GM19397 (cell line): ENCODE measurements around the gene NPAS4.
"Not testable (repeated sequence)": the region's sequence is repeated elsewhere in the genome, so short reads cannot be mapped to it uniquely, and the experiment has no call there.

ENCODE experiments used
- ATAC-seq: cut with Tn5 transposase; IDR thresholded peaks from one replicate; pipeline ENCODE4 v1.9.1; 2021; ENCODE audit warnings: mild to moderate bottlenecking, moderate library complexity; ENCODE audit not compliant: unreplicated experiment

Gene NPAS4

DNA sequence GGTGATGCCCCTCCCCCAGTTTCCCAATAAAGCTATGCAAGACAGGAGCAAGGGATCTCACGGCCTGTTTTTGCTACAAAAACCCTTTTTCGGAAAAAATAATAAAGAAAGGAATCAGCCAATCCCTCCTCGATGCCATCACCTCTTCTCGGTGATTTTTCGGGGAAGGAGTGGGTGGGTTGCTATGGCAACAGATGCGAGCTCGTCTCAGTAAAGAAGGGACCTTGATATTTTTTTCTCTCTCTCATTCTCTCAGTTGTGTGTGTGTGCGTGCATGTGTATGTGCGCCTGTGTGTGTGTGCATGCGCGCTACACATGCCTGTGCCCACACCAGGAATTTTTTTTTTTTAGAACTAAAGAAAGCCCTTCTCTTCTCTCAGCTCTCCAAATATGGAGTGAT, 3.8 kb upstream of the NPAS4 start:
- ATAC-seq = no peak

DNA sequence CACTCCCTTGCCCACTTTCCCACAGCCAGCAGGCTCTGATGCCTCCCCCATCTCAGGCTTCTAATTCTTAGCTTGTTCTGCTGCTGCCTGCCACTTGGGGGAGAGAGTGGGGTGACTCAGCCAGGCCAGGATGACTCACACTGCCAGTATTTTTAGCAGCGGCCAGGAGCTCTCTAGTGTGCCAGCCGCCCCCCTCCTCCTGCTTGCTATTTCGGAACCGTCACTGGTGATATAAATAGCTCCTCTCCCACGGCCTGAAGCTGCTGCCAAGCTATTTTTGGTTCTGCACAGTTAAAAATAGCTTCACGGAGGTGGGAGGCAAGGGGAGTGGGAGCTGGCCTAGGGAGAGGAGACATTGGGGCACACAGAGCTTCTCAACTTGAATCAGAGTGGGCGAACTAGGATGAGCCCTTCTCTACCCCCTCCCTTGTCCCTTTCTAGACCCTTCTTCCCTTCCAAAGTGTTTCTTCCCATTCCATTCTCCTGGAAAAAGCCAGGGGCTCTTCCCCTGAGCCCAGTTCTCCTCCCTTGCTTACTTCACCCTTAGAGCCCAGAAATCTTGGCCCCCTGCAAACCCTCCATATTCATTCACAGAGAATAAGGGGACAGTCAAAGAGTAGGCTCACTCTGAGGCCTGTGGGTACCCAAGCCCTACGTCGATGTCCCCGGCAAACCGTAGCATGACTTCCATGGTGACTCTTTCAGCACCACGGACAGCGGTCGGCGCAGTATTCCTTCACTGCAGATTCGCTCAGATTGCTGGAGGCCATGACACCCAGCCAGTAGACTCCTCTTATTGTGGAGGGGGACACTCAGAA, 2.5 kb upstream of the NPAS4 start:
- no peak for ATAC-seq

- ATAC-seq = no peak
Observed at GRCh38 chr11:66418986-66419308, 1.9 kb upstream of the NPAS4 start.

GRCh38 chr11:66419825-66420224, 1.0 kb upstream of the NPAS4 start:
- no peak for ATAC-seq

DNA sequence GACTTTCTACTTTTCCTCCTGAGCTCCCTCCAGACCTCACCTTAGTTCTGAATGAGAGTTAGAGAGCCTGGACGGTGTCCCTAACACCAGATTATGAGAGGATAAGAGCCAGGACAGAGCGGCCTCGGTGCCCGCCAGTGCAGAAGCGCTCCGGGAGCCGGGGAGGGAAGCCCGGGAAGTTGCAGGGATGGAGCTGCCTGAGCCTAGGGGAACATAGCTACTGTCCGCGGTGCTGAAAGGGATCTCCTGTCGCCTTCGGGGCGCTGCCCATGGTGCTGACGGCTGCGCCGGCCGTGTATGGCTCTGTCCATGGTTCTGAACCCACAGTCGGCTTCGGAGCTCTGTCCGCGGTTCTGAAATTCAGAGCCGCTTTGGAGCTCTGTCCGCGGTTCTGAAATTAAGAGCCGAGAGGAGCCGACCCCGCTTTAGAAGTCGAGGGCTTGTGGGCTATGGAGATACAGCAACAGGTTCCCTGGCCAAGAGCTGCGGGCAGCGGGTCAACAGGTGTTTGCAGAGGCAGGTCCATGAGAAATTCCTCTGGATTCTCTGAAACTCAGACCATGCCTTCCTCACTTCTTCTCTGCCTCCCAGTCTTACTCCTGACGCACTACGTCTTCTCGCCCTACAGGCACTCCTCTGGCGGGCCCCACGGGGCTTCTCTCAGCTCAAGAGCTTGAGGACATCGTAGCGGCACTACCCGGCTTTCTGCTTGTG, 814 bp downstream of the NPAS4 start:
- peak; percentile 50 for ATAC-seq

DNA sequence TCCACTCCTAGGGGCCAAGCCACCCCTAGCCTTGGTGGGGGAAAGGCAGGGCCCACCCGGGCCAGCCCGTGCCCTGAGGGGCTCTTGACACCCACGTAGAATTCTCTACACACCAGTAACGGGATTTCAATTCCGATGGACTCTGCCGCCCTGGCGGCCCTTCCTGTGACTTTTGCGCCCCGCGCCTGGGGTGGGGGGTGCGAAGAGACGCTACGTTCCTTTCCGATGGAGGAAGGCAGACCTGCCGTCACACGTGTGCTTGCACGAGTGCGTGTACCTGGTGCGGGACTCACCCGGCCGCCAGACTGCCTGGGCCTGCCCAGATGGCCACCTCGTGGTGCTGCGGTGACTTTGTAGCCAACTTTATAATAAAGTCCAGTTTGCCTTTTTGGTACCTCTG, 5.5 kb downstream of the NPAS4 start:
- no peak for ATAC-seq

GRCh38 chr11:66428933-66429332, 8.1 kb downstream of the NPAS4 start:
- ATAC-seq = no peak

DNA sequence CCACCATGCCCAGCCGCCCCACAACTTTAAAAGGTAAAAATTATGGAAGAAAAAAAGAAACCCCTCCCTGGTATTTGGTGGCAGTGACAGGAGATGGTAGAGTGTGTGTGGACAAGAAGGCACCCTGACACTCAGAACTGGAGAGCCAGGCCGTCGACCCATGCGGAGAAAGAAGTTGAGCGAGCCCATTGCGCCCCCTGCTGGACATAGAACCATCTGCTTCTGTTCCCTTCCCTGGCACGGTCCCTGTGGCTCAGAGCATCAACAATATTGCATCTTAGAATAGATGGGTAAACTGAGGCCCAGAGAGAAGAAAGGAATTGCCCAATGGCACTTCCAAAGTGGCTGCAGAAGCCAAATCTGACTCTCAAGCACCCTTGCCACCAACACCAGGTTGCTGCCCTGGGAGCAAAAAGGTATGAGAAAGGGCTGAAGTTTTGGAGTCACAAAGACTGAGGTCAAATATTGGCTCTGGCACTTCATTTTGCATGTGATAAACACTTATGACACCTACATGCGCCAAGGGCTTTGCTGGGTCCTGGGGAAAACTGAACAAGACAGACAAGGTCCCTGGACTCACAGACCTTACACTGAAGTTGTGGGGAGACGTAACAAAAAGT, 9.3 kb downstream of the NPAS4 start:
- no peak for ATAC-seq

DNA sequence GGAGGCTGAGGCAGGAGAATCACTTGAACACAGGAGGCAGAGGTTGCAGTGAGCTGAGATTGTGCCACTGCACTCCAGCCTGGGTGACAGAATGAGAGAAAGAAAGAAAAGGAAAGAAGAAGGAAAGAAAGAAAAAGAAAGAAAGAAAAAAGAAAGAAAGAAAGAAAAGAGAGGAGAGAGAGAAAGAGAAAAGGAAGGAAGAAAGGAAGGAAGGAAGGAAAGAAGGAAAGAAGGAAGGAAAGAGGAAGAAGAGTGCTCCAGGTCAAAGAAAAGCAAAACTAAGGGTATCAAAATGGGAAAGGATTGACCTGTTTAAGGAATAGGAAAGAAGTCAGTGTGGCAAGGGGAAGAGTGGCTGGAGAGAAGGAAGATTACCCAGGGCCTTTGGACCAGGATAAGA, 10.5 kb downstream of the NPAS4 start:
- not testable (repeated sequence) for ATAC-seq

DNA sequence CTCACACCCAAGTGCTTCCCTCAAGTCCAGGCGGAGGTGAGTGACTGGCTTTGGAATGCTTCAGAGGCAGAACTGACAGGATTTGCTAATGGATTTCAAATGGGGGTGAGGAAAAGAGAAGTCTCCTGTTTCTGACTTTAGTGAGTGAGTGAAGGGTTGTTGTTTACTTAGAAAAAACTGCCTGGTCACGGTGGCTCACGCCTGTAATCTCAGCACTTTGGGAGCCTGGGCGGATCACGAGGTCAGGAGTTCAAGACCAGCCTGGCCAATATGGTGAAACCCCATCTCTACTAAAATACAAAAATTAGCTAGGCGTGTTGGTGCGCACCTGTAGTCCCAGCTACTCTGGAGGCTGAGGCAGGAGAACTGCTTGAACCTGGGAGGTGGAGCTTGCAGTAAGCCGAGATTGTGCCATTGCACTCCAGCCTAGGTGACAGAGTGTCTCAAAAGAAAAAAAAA, 11.1 kb downstream of the NPAS4 start:
- not testable (repeated sequence) for ATAC-seq

- ATAC-seq = no peak
Observed at GRCh38 chr11:66432597-66432996, 11.8 kb downstream of the NPAS4 start.

GRCh38 chr11:66437979-66438503, 17.2 kb downstream of the NPAS4 start:
- ATAC-seq = peak; percentile 4

DNA sequence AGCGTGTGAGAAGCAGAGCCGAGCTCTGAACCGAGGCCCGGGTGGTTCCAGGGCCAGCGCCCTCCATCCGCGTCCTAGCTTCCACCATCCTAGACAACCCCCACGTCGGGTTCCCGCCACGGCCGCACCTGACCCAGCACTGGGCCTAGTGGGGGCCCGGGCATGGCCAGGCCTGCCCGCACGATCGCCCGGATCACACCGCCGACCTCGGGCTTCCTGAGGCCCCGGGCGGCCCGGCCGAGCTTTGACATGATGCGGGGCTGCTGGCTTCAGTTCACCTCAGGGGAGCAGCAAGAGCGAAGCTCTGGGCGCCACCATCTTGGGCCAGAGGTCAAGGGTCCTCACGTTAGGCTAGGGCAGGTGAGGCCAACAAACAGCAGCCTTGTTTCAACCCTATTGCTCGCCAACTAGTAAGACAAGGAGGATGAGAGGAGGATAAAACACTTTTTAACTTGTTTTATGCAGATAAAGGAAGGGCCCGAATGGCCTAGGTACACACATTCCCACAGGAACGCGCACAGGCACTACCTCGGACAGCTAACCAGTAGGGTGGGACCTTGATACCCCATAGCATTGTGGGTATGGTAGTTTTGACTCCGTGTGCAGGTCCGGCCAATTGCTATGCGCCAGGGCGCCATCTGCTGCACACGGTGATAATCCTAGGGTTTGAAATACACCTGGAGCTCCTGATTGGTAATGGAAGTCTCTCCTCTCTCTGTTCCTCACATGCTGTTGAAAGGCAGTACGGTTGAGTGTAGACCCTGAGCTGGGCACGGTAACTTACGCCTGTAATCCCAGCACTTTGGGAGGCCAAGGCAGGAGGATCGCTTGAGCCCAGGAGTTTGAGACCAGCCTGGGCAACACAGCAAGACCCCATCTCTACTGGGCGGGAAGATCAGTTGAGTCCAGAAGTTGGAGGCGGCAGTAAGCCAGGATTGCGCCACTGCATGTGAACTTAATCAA, 17.9 kb downstream of the NPAS4 start, which contains the start of gene MRPL11:
Gene MRPL11, minus strand, starts transcription at position 345 of the 963 bp plus-strand sequence. Its CDS starts 94 bp downstream, at position 251.
- peak; percentile 84 for ATAC-seq

GRCh38 chr11:66440101-66440939, 19.5 kb downstream of the NPAS4 start:
- not testable (repeated sequence) for ATAC-seq

DNA sequence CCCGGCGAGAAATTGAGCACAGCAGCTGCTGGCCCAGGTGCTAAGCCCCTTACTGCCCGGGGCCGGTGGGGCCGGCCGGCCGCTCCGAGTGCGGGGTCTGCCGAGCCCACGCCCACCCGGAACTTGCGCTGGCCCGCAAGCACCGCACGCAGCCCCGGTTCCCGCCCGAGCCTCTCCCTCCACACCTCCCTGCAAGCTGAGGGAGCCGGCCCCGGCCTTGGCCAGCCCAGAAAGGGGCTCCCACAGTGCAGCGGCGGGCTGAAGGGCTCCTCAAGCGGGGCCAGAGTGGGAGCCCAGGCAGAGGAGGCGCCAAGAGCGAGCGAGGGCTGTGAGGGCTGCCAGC, 20.1 kb downstream of the NPAS4 start:
- ATAC-seq = not testable (repeated sequence)

DNA sequence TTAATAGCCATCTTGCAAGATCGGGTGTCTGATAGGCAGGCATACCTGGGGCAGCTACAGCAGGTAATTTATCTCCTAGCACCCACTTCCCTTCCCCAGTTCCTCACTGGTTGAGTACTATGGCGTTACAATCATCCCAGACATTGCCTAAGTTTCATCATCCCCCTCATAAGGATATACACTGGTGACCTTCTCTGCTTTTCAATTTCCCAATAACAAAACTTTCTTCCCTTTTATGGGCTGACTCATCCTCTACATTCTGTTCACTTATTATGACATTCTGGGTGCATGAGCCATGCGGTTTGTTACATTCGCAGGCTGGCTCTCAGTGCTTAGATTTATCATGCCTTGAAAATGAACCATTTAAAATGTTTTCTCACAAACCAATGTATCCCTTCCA, 22.8 kb downstream of the NPAS4 start:
- no peak for ATAC-seq

DNA sequence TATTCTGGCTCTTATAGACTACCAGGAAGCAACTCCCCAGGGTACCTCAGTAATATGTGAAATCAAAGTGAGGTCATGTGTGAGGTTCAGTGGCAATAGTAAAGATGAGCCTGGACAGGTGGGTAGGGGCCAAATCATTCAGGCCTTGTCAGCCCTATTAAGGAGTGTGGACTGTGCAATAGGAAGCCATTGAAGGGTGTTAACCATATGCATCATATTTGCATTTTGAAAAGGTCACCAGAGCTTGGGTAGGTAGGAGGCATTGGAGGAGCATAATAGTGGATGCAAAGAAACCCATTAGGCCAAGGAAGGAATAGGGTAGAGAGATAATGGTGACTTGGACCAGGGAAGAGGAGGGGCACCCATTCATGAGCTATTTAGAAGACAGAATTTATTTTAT, 26.2 kb downstream of the NPAS4 start:
- no peak for ATAC-seq

DNA sequence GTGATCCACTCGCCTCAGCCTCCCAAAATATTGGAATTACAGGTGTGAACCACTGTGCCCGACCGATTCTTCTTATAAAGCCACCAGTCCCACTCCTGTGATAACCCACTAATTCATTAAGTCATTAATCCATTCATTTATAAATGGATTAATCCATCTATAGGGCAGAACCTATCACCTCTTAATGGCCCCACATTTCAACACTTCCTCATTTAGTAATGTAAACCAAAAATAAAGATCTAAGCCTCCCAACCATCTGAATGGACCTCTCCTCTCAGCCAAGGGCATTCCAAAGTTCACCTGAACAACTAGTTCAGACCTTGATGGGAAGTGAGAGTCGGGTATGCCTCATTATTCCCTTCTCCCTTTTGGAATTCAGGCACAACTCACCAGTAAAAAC, 27.7 kb downstream of the NPAS4 start:
- ATAC-seq = no peak

DNA sequence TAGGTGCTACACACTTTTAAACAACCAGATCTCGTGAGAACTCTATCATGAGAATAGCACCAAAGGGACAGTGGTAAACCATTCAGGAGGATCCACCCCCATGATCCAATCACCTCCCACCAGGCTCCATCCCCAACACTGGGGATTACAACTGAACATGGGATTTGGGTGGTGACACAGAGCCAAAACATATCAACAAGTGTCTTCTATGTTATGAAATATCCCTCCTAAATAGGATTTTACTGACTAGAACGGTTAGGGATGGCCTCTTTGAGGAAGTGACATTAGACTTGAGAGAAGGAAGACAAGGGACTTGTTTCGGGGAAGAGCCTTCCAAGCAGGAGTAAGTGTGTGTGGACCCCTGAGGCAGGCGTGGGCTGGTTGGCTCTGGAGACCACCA, 29.7 kb downstream of the NPAS4 start:
- ATAC-seq = no peak

- ATAC-seq = no peak
Observed at GRCh38 chr11:66451663-66452062, 30.8 kb downstream of the NPAS4 start.
